ENCODE results near the gene PI16. TPM values are rescaled to one million over a fixed set of nuclear protein-coding genes. Genes with fewer than 3 reads are reported as not detected.

Gene PI16
- total and polyA plus RNA-seq, 2 of the 13 experiments (the other 11 are each of a cell fraction or from before 2014, with no cell fraction given), result not detected

DNA sequence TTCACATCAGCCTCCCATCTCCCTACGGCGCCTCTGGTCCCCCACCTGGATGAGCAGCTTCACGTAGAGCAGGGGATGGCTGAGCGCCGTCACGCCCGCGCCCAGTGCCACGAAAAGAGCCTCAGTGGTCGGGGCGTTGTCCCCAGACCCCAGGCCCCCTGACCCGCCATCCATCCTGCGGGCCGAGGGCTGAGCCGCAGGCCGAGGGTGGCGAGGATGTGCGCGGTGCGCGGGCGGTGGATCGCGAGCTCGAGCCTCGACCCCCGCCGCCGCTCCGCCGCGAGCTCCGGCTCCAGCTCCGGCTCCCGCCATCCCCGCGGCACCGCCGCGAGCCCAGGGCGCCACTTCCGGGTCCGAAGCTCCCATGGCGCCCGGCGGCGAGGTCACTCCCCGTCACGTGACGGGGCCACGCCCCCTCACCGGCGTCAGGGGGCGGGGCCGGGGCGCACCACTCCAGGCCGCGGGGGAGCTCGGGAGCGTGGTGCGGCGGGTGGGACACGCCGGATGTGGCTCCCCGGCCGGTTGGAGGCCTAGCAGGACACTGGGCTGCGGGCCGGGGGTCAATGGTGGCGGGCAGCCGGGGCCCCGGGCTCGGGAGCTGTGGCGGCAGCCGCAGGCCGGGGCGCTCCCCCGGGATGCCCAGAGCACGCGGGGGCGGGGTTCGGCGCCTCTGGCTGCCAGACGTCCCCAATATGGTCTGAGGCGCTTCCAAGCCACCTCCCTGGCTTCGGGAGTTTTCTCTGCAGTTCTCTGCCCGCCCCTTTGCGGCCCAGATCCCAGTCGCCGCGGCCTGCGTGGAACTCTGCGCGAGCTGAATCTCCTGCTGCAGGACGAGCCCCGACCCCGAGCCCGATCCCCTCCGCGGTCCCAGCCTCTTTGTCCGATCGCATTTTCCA is 31.5 kb downstream of the PI16 start, which contains the start of gene MTCH1 (continued):
- no peak for TF ChIP-seq KLF13 (CRISPR knock-in tag; IDR thresholded peaks at IDR 0.05)
- no peak for TF ChIP-seq ZBTB8A (CRISPR knock-in tag; IDR thresholded peaks at IDR 0.05; ENCODE audit: borderline replicate concordance, low read depth)
- peak; percentile 84 for TF ChIP-seq GATAD1 (CRISPR knock-in tag; IDR thresholded peaks at IDR 0.05)
- TF ChIP-seq YEATS2 (CRISPR knock-in tag; IDR thresholded peaks at IDR 0.05; ENCODE audit: borderline replicate concordance), result peak; percentile 80
- peak; percentile 69; the same call in 1 of the 2 replicates for TF ChIP-seq SIX4 (CRISPR knock-in tag; IDR thresholded peaks at IDR 0.05)
- no peak for TF ChIP-seq SMARCC2 (IDR thresholded peaks at IDR 0.05)
- TF ChIP-seq LCORL (IDR thresholded peaks at IDR 0.05), result no peak
- no peak for TF ChIP-seq LCORL (CRISPR knock-in tag; IDR thresholded peaks at IDR 0.05)
- TF ChIP-seq, protein P1, sequence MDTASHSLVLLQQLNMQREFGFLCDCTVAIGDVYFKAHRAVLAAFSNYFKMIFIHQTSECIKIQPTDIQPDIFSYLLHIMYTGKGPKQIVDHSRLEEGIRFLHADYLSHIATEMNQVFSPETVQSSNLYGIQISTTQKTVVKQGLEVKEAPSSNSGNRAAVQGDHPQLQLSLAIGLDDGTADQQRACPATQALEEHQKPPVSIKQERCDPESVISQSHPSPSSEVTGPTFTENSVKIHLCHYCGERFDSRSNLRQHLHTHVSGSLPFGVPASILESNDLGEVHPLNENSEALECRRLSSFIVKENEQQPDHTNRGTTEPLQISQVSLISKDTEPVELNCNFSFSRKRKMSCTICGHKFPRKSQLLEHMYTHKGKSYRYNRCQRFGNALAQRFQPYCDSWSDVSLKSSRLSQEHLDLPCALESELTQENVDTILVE (CRISPR knock-in tag; IDR thresholded peaks at IDR 0.05), result peak; percentile 51; the same call in 1 of the 2 replicates
- TF ChIP-seq, protein P2, sequence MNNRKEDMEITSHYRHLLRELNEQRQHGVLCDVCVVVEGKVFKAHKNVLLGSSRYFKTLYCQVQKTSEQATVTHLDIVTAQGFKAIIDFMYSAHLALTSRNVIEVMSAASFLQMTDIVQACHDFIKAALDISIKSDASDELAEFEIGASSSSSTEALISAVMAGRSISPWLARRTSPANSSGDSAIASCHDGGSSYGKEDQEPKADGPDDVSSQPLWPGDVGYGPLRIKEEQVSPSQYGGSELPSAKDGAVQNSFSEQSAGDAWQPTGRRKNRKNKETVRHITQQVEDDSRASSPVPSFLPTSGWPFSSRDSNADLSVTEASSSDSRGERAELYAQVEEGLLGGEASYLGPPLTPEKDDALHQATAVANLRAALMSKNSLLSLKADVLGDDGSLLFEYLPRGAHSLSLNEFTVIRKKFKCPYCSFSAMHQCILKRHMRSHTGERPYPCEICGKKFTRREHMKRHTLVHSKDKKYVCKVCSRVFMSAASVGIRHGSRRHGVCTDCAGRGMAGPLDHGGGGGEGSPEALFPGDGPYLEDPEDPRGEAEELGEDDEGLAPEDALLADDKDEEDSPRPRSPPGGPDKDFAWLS (CRISPR knock-in tag; IDR thresholded peaks at IDR 0.05; ENCODE audit: borderline replicate concordance), result no peak
- TF ChIP-seq ZNF7 (CRISPR knock-in tag; IDR thresholded peaks at IDR 0.05), result no peak; the same call in 1 of the 2 replicates
- TF ChIP-seq ISL2 (CRISPR knock-in tag; IDR thresholded peaks at IDR 0.05), result no peak
- no peak; the same call in 1 of the 2 replicates for TF ChIP-seq SSRP1 (CRISPR knock-in tag; IDR thresholded peaks at IDR 0.05)
- TF ChIP-seq RNF2 (conservative IDR thresholded peaks at IDR 0.05; ENCODE audit: low read depth), result peak; percentile 87
- peak; percentile 86 for TF ChIP-seq ZNF253 (CRISPR knock-in tag; IDR thresholded peaks at IDR 0.05; ENCODE audit: borderline replicate concordance)
- no peak for TF ChIP-seq EZH2 (conservative IDR thresholded peaks at IDR 0.05; ENCODE audit: low read depth, low read length)
- TF ChIP-seq MATR3 (CRISPR knock-in tag; IDR thresholded peaks at IDR 0.05), result no peak
- TF ChIP-seq, protein P3, sequence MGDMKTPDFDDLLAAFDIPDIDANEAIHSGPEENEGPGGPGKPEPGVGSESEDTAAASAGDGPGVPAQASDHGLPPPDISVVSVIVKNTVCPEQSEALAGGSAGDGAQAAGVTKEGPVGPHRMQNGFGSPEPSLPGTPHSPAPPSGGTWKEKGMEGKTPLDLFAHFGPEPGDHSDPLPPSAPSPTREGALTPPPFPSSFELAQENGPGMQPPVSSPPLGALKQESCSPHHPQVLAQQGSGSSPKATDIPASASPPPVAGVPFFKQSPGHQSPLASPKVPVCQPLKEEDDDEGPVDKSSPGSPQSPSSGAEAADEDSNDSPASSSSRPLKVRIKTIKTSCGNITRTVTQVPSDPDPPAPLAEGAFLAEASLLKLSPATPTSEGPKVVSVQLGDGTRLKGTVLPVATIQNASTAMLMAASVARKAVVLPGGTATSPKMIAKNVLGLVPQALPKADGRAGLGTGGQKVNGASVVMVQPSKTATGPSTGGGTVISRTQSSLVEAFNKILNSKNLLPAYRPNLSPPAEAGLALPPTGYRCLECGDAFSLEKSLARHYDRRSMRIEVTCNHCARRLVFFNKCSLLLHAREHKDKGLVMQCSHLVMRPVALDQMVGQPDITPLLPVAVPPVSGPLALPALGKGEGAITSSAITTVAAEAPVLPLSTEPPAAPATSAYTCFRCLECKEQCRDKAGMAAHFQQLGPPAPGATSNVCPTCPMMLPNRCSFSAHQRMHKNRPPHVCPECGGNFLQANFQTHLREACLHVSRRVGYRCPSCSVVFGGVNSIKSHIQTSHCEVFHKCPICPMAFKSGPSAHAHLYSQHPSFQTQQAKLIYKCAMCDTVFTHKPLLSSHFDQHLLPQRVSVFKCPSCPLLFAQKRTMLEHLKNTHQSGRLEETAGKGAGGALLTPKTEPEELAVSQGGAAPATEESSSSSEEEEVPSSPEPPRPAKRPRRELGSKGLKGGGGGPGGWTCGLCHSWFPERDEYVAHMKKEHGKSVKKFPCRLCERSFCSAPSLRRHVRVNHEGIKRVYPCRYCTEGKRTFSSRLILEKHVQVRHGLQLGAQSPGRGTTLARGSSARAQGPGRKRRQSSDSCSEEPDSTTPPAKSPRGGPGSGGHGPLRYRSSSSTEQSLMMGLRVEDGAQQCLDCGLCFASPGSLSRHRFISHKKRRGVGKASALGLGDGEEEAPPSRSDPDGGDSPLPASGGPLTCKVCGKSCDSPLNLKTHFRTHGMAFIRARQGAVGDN (CRISPR knock-in tag; IDR thresholded peaks at IDR 0.05), result peak; percentile 92
- TF ChIP-seq ELF3 (CRISPR knock-in tag; IDR thresholded peaks at IDR 0.05), result peak; percentile 98
- no peak for TF ChIP-seq ZNF615 (CRISPR knock-in tag; IDR thresholded peaks at IDR 0.05; ENCODE audit: borderline replicate concordance)
- peak; percentile 42; the same call in 1 of the 2 replicates for TF ChIP-seq DMAP1 (CRISPR knock-in tag; IDR thresholded peaks at IDR 0.05)
- peak; percentile 44 for TF ChIP-seq POGZ (CRISPR knock-in tag; IDR thresholded peaks at IDR 0.05)
- 0 out of 2 replicates have a peak, but pooled peaks have one; percentile 25 for TF ChIP-seq NFYC (CRISPR knock-in tag; IDR thresholded peaks at IDR 0.05)
- TF ChIP-seq, protein P4, sequence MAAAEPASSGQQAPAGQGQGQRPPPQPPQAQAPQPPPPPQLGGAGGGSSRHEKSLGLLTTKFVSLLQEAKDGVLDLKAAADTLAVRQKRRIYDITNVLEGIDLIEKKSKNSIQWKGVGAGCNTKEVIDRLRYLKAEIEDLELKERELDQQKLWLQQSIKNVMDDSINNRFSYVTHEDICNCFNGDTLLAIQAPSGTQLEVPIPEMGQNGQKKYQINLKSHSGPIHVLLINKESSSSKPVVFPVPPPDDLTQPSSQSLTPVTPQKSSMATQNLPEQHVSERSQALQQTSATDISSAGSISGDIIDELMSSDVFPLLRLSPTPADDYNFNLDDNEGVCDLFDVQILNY (CRISPR knock-in tag; conservative IDR thresholded peaks at IDR 0.05), result peak; percentile 71

Measured in HepG2 (cell line).